SK-N-SH (cell line): ENCODE results near the gene PKDCC. TPM values are rescaled to one million over a fixed set of nuclear protein-coding genes. Genes with fewer than 3 reads are reported as not detected.
"Not testable (repeated sequence)": the region's sequence is repeated elsewhere in the genome, so short reads cannot be mapped to it uniquely, and the experiment has no call there.

Experiments
- CTCF ChIA-PET: fragments of 300-600, 350-600 bp; formaldehyde crosslinking; extraction: SDS; loops from one replicate; lab custom pipeline; 2021; lab: Yijun Ruan, JAX
- POLR2A ChIA-PET: fragments of 350-600 bp; sonication (Branson Sonifier 250); formaldehyde crosslinking; extraction: SDS; loops from one replicate; lab custom pipeline; 2020; ENCODE audit warnings: antibody characterized with exemption, inconsistent platforms; lab: Yijun Ruan, JAX
- DNase-seq: peaks from one replicate; pipeline ENCODE4 v3.0.0; 2012
- H2AFZ ChIP-seq: fragments of 200-600 bp; sonication (generic); 2 replicates; pipeline ENCODE4 v1.8.1; 2016; ENCODE audit warnings: antibody characterized with exemption, mild to moderate bottlenecking, low read depth
- H3F3A ChIP-seq: fragments of 200-600 bp; sonication (generic); replicated peaks from 2 replicates; pipeline ENCODE3; 2016; ENCODE audit warnings: antibody characterized with exemption, mild to moderate bottlenecking; ENCODE audit not compliant: insufficient read depth
- H3K27ac ChIP-seq, 2 experiments: fragments of 200-500 bp in 1 of 2; fragments of 200-600 bp in 1 of 2; sonication (Bioruptor generic) in 1 of 2; sonication (generic), shearing (Covaris generic) in 1 of 2; 2 replicates each; pipeline versions ENCODE4 v1.5.1 to v1.6.1; 2014 to 2016; ENCODE audit warnings: low read depth in 2 of 2, inconsistent platforms in 1 of 2, low read length in 1 of 2, mild to moderate bottlenecking in 1 of 2, mixed read lengths in 1 of 2
- H3K27me3 ChIP-seq: fragments of 200-600 bp; sonication (generic), shearing (Covaris generic); 2 replicates; pipeline ENCODE4 v1.6.1; 2016; ENCODE audit warnings: mixed run types; ENCODE audit not compliant: insufficient read depth
- H3K36me3 ChIP-seq, 2 experiments: fragments of 200-500 bp in 1 of 2; fragments of 200-600 bp in 1 of 2; sonication (Bioruptor generic) in 1 of 2; sonication (generic) in 1 of 2; replicated peaks in 1 of 2; 2 replicates each; pipeline versions ENCODE3 to v1.5.1; 2014 to 2016; ENCODE audit warnings: low read length in 1 of 2, mild to moderate bottlenecking in 1 of 2; ENCODE audit not compliant: insufficient read depth in 2 of 2, control insufficient read depth in 1 of 2
- H3K4me1 ChIP-seq, 2 experiments: fragments of 200-500 bp in 1 of 2; fragments of 200-600 bp in 1 of 2; sonication (Bioruptor generic) in 1 of 2; sonication (generic), shearing (Covaris generic) in 1 of 2; 2 replicates each; pipeline versions ENCODE4 v1.5.1 to v1.6.1; 2014 to 2016; ENCODE audit warnings: low read depth in 1 of 2, low read length in 1 of 2, mixed run types in 1 of 2; ENCODE audit not compliant: insufficient read depth in 2 of 2, control insufficient read depth in 1 of 2
- H3K4me2 ChIP-seq: fragments of 200-600 bp; sonication (generic), shearing (Covaris generic); 2 replicates; pipeline ENCODE4 v1.6.1; 2017; ENCODE audit warnings: mixed run types
- H3K4me3 ChIP-seq, 2 experiments: fragments of 200-500 bp in 1 of 2; fragments of 200-600 bp in 1 of 2; sonication (Bioruptor generic) in 1 of 2; sonication (generic), shearing (Covaris generic) in 1 of 2; 2 replicates each; pipeline versions ENCODE4 v1.5.1 to v1.8.1; 2014 to 2016; ENCODE audit warnings: low read depth in 2 of 2, inconsistent platforms in 1 of 2, low read length in 1 of 2, mild to moderate bottlenecking in 1 of 2, mixed read lengths in 1 of 2, moderate library complexity in 1 of 2
- H3K79me2 ChIP-seq: fragments of 200-600 bp; sonication (generic); 2 replicates; pipeline ENCODE4 v1.8.1; 2017; ENCODE audit warnings: mild to moderate bottlenecking; ENCODE audit not compliant: insufficient read depth
- H3K9ac ChIP-seq: fragments of 200-600 bp; sonication (generic); 2 replicates; pipeline ENCODE4 v1.6.1; 2017; ENCODE audit warnings: mixed run types
- H3K9me2 ChIP-seq: fragments of 200-600 bp; sonication (generic); 2 replicates; pipeline ENCODE4 v1.6.1; 2017; ENCODE audit warnings: mixed run types
- H3K9me3 ChIP-seq: fragments of 200-600 bp; sonication (generic); 2 replicates; pipeline ENCODE4 v1.6.1; 2017; ENCODE audit warnings: mixed run types, mild to moderate bottlenecking, moderate library complexity
- H4K20me1 ChIP-seq: fragments of 200-600 bp; sonication (generic); 2 replicates; pipeline ENCODE4 v1.6.1; 2017; ENCODE audit warnings: mild to moderate bottlenecking, mixed run types; ENCODE audit not compliant: insufficient read depth
- ELF1 ChIP-seq: IDR thresholded peaks from 2 replicates; pipeline ENCODE4 v1.4.0; 2012
- EP300 ChIP-seq, 2 experiments: IDR thresholded peaks; 2 replicates each; pipeline versions ENCODE4 v1.4.0 to v1.6.1; 2012; ENCODE audit warnings: borderline replicate concordance in 1 of 2, low read depth in 1 of 2, low read length in 1 of 2
- FOSL2 ChIP-seq: IDR thresholded peaks from 2 replicates; pipeline ENCODE4 v1.4.0; 2012; ENCODE audit warnings: low read depth, mild to moderate bottlenecking, moderate library complexity, borderline replicate concordance
- FOXJ3 ChIP-seq: sonication (generic); formaldehyde crosslinking; IDR thresholded peaks from 2 replicates; pipeline ENCODE4 v1.5.1; 2020; ENCODE audit warnings: mild to moderate bottlenecking, missing genetic modification reagents
- FOXM1 ChIP-seq: IDR thresholded peaks from 2 replicates; pipeline ENCODE4 v1.4.0; 2012; ENCODE audit warnings: low read depth, mild to moderate bottlenecking
- GABPA ChIP-seq: IDR thresholded peaks from 2 replicates; pipeline ENCODE4 v1.4.0; 2012; ENCODE audit warnings: low read depth, mild to moderate bottlenecking
- GATA2 ChIP-seq: sonication (generic); formaldehyde crosslinking; IDR thresholded peaks from 2 replicates; pipeline ENCODE4 v1.5.0; 2020; ENCODE audit warnings: mild to moderate bottlenecking, missing genetic modification reagents
- NFIC ChIP-seq: IDR thresholded peaks from 2 replicates; pipeline ENCODE4 v1.4.0; 2012; ENCODE audit warnings: borderline replicate concordance
- NRF1 ChIP-seq: IDR thresholded peaks from 2 replicates; pipeline ENCODE4 v1.6.1; 2012; ENCODE audit warnings: low read depth, mild to moderate bottlenecking, low read length
- POLR2AphosphoS5 ChIP-seq: IDR thresholded peaks from 2 replicates; pipeline ENCODE4 v1.6.1; 2012; ENCODE audit warnings: low read depth, low read length
- RAD21 ChIP-seq: IDR thresholded peaks from 2 replicates; pipeline ENCODE4 v1.6.1; 2012; ENCODE audit warnings: mild to moderate bottlenecking, low read length
- RCOR1 ChIP-seq: fragments of 150-350 bp; IDR thresholded peaks from 2 replicates; pipeline ENCODE4 v1.6.1; 2017; ENCODE audit warnings: antibody characterized with exemption, low read length
- RFX5 ChIP-seq: IDR thresholded peaks from 2 replicates; pipeline ENCODE4 v1.6.1; 2012; ENCODE audit warnings: mild to moderate bottlenecking, improper control_type of control experiment, low read length
- RXRA ChIP-seq: IDR thresholded peaks from 2 replicates; pipeline ENCODE4 v1.4.0; 2012; ENCODE audit warnings: low read depth, mild to moderate bottlenecking, borderline replicate concordance
- TEAD4 ChIP-seq: IDR thresholded peaks from 2 replicates; pipeline ENCODE4 v1.4.0; 2012; ENCODE audit warnings: mild to moderate bottlenecking, borderline replicate concordance; ENCODE audit not compliant: insufficient read depth
- YY1 ChIP-seq: IDR thresholded peaks from 2 replicates; pipeline ENCODE4 v1.4.0; 2012; ENCODE audit warnings: low read depth, mild to moderate bottlenecking
- ZBTB33 ChIP-seq: IDR thresholded peaks from 2 replicates; pipeline ENCODE4 v1.4.0; 2012; ENCODE audit warnings: low read depth, borderline replicate concordance
- WGBS: methylation state at CpG from one replicate; pipeline ENCODE4 v1.1.6; 2017; ENCODE audit warnings: low lambda C conversion rate; 5-methylcytosine and 5-hydroxymethylcytosine counted together
- polyA plus RNA-seq, 3 experiments: library from polyadenylated mRNA; depleted of rRNA; stranded (reverse); fragments of >200 nt; gene quantifications; 2 replicates each; pipeline ENCODE4 v1.2.3, GENCODE V29; 2012
- TF ChIP-seq, protein P1 (sequence below): IDR thresholded peaks from 2 replicates; pipeline ENCODE4 v1.6.1; 2012; ENCODE audit warnings: mild to moderate bottlenecking, low read depth, low read length, moderate library complexity

Gene PKDCC
- polyA plus RNA-seq, 1 of the 3 experiments (the other 2 are of a cell fraction), result 16.0 TPM

GRCh38 chr2:42032745-42033144, 15.1 kb upstream of the PKDCC start:
- Histone ChIP-seq H3K9me2 (no peaks in the 10 kb centered on the region), H4K20me1 (no peaks in the 10 kb centered on the region), H3K4me1 (peaks cover 15 to 18% of the 10 kb centered on the region in 2 experiments; a peak in 3 of 4 replicates), H3K27ac (no peak overlapping the region), H3K9ac (no peak overlapping the region), H3K79me2 (no peaks in the 10 kb centered on the region), H3K4me3 (no peak overlapping the region), H3K4me2 (no peak overlapping the region), H2AFZ (no peak overlapping the region), H3K36me3 (no peaks in the 10 kb centered on the region), H3F3A (no peaks in the 10 kb centered on the region), H3K27me3 (no peaks in the 10 kb centered on the region), H3K9me3 (no peaks in the 10 kb centered on the region)
- POLR2A ChIA-PET, result interaction anchor here (1.8 to 2.1 kb wide), 2 partner anchors 11 to 14 kb away, joined by 5 to 8 read pairs; no protein-coding TSS in a partner anchor
- whole genome bisulfite sequencing, result 78% methylated on average over 11 of the region's 11 CpGs
- DNase-seq, result no peak
- CTCF ChIA-PET, result interaction anchor here (0.8 to 1.9 kb wide), 8 partner anchors 9 to 179 kb away, joined by 3 to 7 read pairs (median 3); no protein-coding TSS in a partner anchor
- no peak for TF ChIP-seq TEAD4
- no peak for TF ChIP-seq RFX5
- TF ChIP-seq FOSL2, result no peak
- TF ChIP-seq ZBTB33, result no peak
- TF ChIP-seq NFIC, result no peak
- TF ChIP-seq YY1, result no peak
- no peak for TF ChIP-seq RXRA
- TF ChIP-seq, protein P1, sequence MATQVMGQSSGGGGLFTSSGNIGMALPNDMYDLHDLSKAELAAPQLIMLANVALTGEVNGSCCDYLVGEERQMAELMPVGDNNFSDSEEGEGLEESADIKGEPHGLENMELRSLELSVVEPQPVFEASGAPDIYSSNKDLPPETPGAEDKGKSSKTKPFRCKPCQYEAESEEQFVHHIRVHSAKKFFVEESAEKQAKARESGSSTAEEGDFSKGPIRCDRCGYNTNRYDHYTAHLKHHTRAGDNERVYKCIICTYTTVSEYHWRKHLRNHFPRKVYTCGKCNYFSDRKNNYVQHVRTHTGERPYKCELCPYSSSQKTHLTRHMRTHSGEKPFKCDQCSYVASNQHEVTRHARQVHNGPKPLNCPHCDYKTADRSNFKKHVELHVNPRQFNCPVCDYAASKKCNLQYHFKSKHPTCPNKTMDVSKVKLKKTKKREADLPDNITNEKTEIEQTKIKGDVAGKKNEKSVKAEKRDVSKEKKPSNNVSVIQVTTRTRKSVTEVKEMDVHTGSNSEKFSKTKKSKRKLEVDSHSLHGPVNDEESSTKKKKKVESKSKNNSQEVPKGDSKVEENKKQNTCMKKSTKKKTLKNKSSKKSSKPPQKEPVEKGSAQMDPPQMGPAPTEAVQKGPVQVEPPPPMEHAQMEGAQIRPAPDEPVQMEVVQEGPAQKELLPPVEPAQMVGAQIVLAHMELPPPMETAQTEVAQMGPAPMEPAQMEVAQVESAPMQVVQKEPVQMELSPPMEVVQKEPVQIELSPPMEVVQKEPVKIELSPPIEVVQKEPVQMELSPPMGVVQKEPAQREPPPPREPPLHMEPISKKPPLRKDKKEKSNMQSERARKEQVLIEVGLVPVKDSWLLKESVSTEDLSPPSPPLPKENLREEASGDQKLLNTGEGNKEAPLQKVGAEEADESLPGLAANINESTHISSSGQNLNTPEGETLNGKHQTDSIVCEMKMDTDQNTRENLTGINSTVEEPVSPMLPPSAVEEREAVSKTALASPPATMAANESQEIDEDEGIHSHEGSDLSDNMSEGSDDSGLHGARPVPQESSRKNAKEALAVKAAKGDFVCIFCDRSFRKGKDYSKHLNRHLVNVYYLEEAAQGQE, result no peak
- TF ChIP-seq GABPA, result no peak
- TF ChIP-seq FOXM1, result no peak
- TF ChIP-seq FOXJ3, result no peak
- TF ChIP-seq POLR2AphosphoS5, result no peak
- TF ChIP-seq EP300 (IDR thresholded peaks at IDR 0.05; ENCODE audit: borderline replicate concordance in 1 of 2, low read depth in 1 of 2, low read length in 1 of 2), result no peak
- TF ChIP-seq ELF1, result no peak
- TF ChIP-seq NRF1, result no peak
- no peak for TF ChIP-seq GATA2 (CRISPR knock-in tag)
- no peak for TF ChIP-seq RCOR1
- no peak for TF ChIP-seq RAD21

- H3K4me2 ChIP-seq, H3K27ac ChIP-seq, H3F3A ChIP-seq, H3K79me2 ChIP-seq, H3K36me3 ChIP-seq, H4K20me1 ChIP-seq, H3K4me3 ChIP-seq, H3K4me1 ChIP-seq, DNase-seq, H3K9me3 ChIP-seq, H3K27me3 ChIP-seq, POLR2A ChIA-PET, H3K9me2 ChIP-seq, H3K9ac ChIP-seq, H2AFZ ChIP-seq: not testable (repeated sequence)
- 61% methylated on average over 6 of the region's 6 CpGs for WGBS
- CTCF ChIA-PET, result interaction anchor here (0.7 to 1.5 kb wide), 2 partner anchors 49 to 164 kb away, joined by 3 read pairs; no protein-coding TSS in a partner anchor
Measured at GRCh38 chr2:42034096-42034495, 13.7 kb upstream of the PKDCC start.
